SK-N-SH (cell line): ENCODE measurements around the gene CFAP99. TPM values are rescaled to one million over a fixed set of nuclear protein-coding genes. Genes with fewer than 3 reads are reported as not detected.

Experiments
- CTCF ChIA-PET: fragments of 300-600, 350-600 bp; formaldehyde crosslinking; extraction: SDS; loops from one replicate; lab custom pipeline; 2021; lab: Yijun Ruan, JAX
- POLR2A ChIA-PET: fragments of 350-600 bp; sonication (Branson Sonifier 250); formaldehyde crosslinking; extraction: SDS; loops from one replicate; lab custom pipeline; 2020; ENCODE audit warnings: antibody characterized with exemption, inconsistent platforms; lab: Yijun Ruan, JAX
- DNase-seq: peaks from one replicate; pipeline ENCODE4 v3.0.0; 2012
- H2AFZ ChIP-seq: fragments of 200-600 bp; sonication (generic); 2 replicates; pipeline ENCODE4 v1.8.1; 2016; ENCODE audit warnings: antibody characterized with exemption, mild to moderate bottlenecking, low read depth
- H3F3A ChIP-seq: fragments of 200-600 bp; sonication (generic); replicated peaks from 2 replicates; pipeline ENCODE3; 2016; ENCODE audit warnings: antibody characterized with exemption, mild to moderate bottlenecking; ENCODE audit not compliant: insufficient read depth
- H3K27ac ChIP-seq, 2 experiments: fragments of 200-500 bp in 1 of 2; fragments of 200-600 bp in 1 of 2; sonication (Bioruptor generic) in 1 of 2; sonication (generic), shearing (Covaris generic) in 1 of 2; 2 replicates each; pipeline versions ENCODE4 v1.5.1 to v1.6.1; 2014 to 2016; ENCODE audit warnings: low read depth in 2 of 2, inconsistent platforms in 1 of 2, low read length in 1 of 2, mild to moderate bottlenecking in 1 of 2, mixed read lengths in 1 of 2
- H3K27me3 ChIP-seq: fragments of 200-600 bp; sonication (generic), shearing (Covaris generic); 2 replicates; pipeline ENCODE4 v1.6.1; 2016; ENCODE audit warnings: mixed run types; ENCODE audit not compliant: insufficient read depth
- H3K36me3 ChIP-seq, 2 experiments: fragments of 200-500 bp in 1 of 2; fragments of 200-600 bp in 1 of 2; sonication (Bioruptor generic) in 1 of 2; sonication (generic) in 1 of 2; replicated peaks in 1 of 2; 2 replicates each; pipeline versions ENCODE3 to v1.5.1; 2014 to 2016; ENCODE audit warnings: low read length in 1 of 2, mild to moderate bottlenecking in 1 of 2; ENCODE audit not compliant: insufficient read depth in 2 of 2, control insufficient read depth in 1 of 2
- H3K4me1 ChIP-seq, 2 experiments: fragments of 200-500 bp in 1 of 2; fragments of 200-600 bp in 1 of 2; sonication (Bioruptor generic) in 1 of 2; sonication (generic), shearing (Covaris generic) in 1 of 2; 2 replicates each; pipeline versions ENCODE4 v1.5.1 to v1.6.1; 2014 to 2016; ENCODE audit warnings: low read depth in 1 of 2, low read length in 1 of 2, mixed run types in 1 of 2; ENCODE audit not compliant: insufficient read depth in 2 of 2, control insufficient read depth in 1 of 2
- H3K4me2 ChIP-seq: fragments of 200-600 bp; sonication (generic), shearing (Covaris generic); 2 replicates; pipeline ENCODE4 v1.6.1; 2017; ENCODE audit warnings: mixed run types
- H3K4me3 ChIP-seq, 2 experiments: fragments of 200-500 bp in 1 of 2; fragments of 200-600 bp in 1 of 2; sonication (Bioruptor generic) in 1 of 2; sonication (generic), shearing (Covaris generic) in 1 of 2; 2 replicates each; pipeline versions ENCODE4 v1.5.1 to v1.8.1; 2014 to 2016; ENCODE audit warnings: low read depth in 2 of 2, inconsistent platforms in 1 of 2, low read length in 1 of 2, mild to moderate bottlenecking in 1 of 2, mixed read lengths in 1 of 2, moderate library complexity in 1 of 2
- H3K79me2 ChIP-seq: fragments of 200-600 bp; sonication (generic); 2 replicates; pipeline ENCODE4 v1.8.1; 2017; ENCODE audit warnings: mild to moderate bottlenecking; ENCODE audit not compliant: insufficient read depth
- H3K9ac ChIP-seq: fragments of 200-600 bp; sonication (generic); 2 replicates; pipeline ENCODE4 v1.6.1; 2017; ENCODE audit warnings: mixed run types
- H3K9me2 ChIP-seq: fragments of 200-600 bp; sonication (generic); 2 replicates; pipeline ENCODE4 v1.6.1; 2017; ENCODE audit warnings: mixed run types
- H3K9me3 ChIP-seq: fragments of 200-600 bp; sonication (generic); 2 replicates; pipeline ENCODE4 v1.6.1; 2017; ENCODE audit warnings: mixed run types, mild to moderate bottlenecking, moderate library complexity
- H4K20me1 ChIP-seq: fragments of 200-600 bp; sonication (generic); 2 replicates; pipeline ENCODE4 v1.6.1; 2017; ENCODE audit warnings: mild to moderate bottlenecking, mixed run types; ENCODE audit not compliant: insufficient read depth
- EP300 ChIP-seq, 2 experiments: IDR thresholded peaks; 2 replicates each; pipeline versions ENCODE4 v1.4.0 to v1.6.1; 2012; ENCODE audit warnings: borderline replicate concordance in 1 of 2, low read depth in 1 of 2, low read length in 1 of 2
- FOXJ3 ChIP-seq: sonication (generic); formaldehyde crosslinking; IDR thresholded peaks from 2 replicates; pipeline ENCODE4 v1.5.1; 2020; ENCODE audit warnings: mild to moderate bottlenecking, missing genetic modification reagents
- FOXM1 ChIP-seq: IDR thresholded peaks from 2 replicates; pipeline ENCODE4 v1.4.0; 2012; ENCODE audit warnings: low read depth, mild to moderate bottlenecking
- GATA2 ChIP-seq: sonication (generic); formaldehyde crosslinking; IDR thresholded peaks from 2 replicates; pipeline ENCODE4 v1.5.0; 2020; ENCODE audit warnings: mild to moderate bottlenecking, missing genetic modification reagents
- POLR2AphosphoS5 ChIP-seq: IDR thresholded peaks from 2 replicates; pipeline ENCODE4 v1.6.1; 2012; ENCODE audit warnings: low read depth, low read length
- RFX5 ChIP-seq: IDR thresholded peaks from 2 replicates; pipeline ENCODE4 v1.6.1; 2012; ENCODE audit warnings: mild to moderate bottlenecking, improper control_type of control experiment, low read length
- RXRA ChIP-seq: IDR thresholded peaks from 2 replicates; pipeline ENCODE4 v1.4.0; 2012; ENCODE audit warnings: low read depth, mild to moderate bottlenecking, borderline replicate concordance
- SIN3A ChIP-seq: IDR thresholded peaks from 2 replicates; pipeline ENCODE4 v1.6.1; 2012; ENCODE audit warnings: low read depth, mild to moderate bottlenecking, low read length, moderate library complexity, borderline replicate concordance
- SMC3 ChIP-seq: IDR thresholded peaks from 2 replicates; pipeline ENCODE4 v1.6.1; 2012; ENCODE audit warnings: low read depth, low read length, improper control_type of control experiment
- TAF1 ChIP-seq: IDR thresholded peaks from 2 replicates; pipeline ENCODE4 v1.6.1; 2012; ENCODE audit warnings: low read depth, mild to moderate bottlenecking, low read length, moderate library complexity, borderline replicate concordance
- TEAD4 ChIP-seq: IDR thresholded peaks from 2 replicates; pipeline ENCODE4 v1.4.0; 2012; ENCODE audit warnings: mild to moderate bottlenecking, borderline replicate concordance; ENCODE audit not compliant: insufficient read depth
- WGBS: methylation state at CpG from one replicate; pipeline ENCODE4 v1.1.6; 2017; ENCODE audit warnings: low lambda C conversion rate; 5-methylcytosine and 5-hydroxymethylcytosine counted together
- polyA plus RNA-seq, 3 experiments: library from polyadenylated mRNA; depleted of rRNA; stranded (reverse); fragments of >200 nt; gene quantifications; 2 replicates each; pipeline ENCODE4 v1.2.3, GENCODE V29; 2012
- TF ChIP-seq, protein P1 (sequence below): fragments of 150-350 bp; IDR thresholded peaks from 2 replicates; pipeline ENCODE4 v1.6.1; 2017; ENCODE audit warnings: antibody characterized with exemption, low read length, low read depth, borderline replicate concordance
- TF ChIP-seq, protein P2 (sequence below): IDR thresholded peaks from 2 replicates; pipeline ENCODE4 v1.4.0; 2012; ENCODE audit warnings: low read depth, borderline replicate concordance
- TF ChIP-seq, protein P3 (sequence below): IDR thresholded peaks from 2 replicates; pipeline ENCODE4; 2012
- TF ChIP-seq, protein P4 (sequence below): IDR thresholded peaks from 2 replicates; pipeline ENCODE4 v1.4.0; 2012; ENCODE audit warnings: low read depth
- TF ChIP-seq, protein P5 (sequence below): IDR thresholded peaks from 2 replicates; pipeline ENCODE4 v1.6.1; 2012; ENCODE audit warnings: mild to moderate bottlenecking, low read depth, low read length, moderate library complexity

Gene CFAP99
- polyA plus RNA-seq, 1 of the 3 experiments (the other 2 are of a cell fraction) = 0.13 TPM

DNA sequence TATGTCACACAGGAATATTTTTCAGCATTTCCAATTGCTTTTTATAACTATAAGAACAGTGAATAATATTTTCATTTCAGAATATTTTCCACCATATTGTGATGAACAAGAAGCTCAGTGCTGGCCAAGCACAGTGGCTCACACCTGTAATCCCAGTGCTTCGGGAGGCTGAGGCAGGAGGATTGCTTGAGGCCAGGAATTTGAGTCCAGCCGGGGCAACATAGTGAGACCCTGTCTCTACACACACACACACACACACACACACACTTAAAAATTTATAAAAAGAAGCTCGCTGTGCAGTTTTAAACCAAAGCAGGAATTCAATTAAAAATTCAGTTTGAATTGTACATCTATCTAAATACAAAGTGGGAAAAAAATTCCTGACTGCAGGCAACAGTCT lies 3.5 kb upstream of the CFAP99 start:
- H3K27ac ChIP-seq = no peak overlapping the region
- no peaks in the 10 kb centered on the region for H3K9me3 ChIP-seq
- no peak overlapping the region for H3K4me2 ChIP-seq
- H2AFZ ChIP-seq = no peak overlapping the region
- H3F3A ChIP-seq = peaks cover 29% of the 10 kb centered on the region
- TF ChIP-seq RXRA = no peak
- TF ChIP-seq SMC3 = no peak
- TF ChIP-seq SIN3A = no peak
- TF ChIP-seq, protein P1, sequence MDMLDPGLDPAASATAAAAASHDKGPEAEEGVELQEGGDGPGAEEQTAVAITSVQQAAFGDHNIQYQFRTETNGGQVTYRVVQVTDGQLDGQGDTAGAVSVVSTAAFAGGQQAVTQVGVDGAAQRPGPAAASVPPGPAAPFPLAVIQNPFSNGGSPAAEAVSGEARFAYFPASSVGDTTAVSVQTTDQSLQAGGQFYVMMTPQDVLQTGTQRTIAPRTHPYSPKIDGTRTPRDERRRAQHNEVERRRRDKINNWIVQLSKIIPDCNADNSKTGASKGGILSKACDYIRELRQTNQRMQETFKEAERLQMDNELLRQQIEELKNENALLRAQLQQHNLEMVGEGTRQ = no peak
- TF ChIP-seq, protein P2, sequence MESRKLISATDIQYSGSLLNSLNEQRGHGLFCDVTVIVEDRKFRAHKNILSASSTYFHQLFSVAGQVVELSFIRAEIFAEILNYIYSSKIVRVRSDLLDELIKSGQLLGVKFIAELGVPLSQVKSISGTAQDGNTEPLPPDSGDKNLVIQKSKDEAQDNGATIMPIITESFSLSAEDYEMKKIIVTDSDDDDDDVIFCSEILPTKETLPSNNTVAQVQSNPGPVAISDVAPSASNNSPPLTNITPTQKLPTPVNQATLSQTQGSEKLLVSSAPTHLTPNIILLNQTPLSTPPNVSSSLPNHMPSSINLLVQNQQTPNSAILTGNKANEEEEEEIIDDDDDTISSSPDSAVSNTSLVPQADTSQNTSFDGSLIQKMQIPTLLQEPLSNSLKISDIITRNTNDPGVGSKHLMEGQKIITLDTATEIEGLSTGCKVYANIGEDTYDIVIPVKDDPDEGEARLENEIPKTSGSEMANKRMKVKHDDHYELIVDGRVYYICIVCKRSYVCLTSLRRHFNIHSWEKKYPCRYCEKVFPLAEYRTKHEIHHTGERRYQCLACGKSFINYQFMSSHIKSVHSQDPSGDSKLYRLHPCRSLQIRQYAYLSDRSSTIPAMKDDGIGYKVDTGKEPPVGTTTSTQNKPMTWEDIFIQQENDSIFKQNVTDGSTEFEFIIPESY = no peak
- TF ChIP-seq, protein P3, sequence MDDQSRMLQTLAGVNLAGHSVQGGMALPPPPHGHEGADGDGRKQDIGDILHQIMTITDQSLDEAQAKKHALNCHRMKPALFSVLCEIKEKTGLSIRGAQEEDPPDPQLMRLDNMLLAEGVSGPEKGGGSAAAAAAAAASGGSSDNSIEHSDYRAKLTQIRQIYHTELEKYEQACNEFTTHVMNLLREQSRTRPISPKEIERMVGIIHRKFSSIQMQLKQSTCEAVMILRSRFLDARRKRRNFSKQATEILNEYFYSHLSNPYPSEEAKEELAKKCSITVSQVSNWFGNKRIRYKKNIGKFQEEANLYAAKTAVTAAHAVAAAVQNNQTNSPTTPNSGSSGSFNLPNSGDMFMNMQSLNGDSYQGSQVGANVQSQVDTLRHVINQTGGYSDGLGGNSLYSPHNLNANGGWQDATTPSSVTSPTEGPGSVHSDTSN = no peak
- TF ChIP-seq POLR2AphosphoS5 = no peak
- TF ChIP-seq TEAD4 = no peak
- TF ChIP-seq RFX5 = no peak
- no peak for TF ChIP-seq GATA2 (CRISPR knock-in tag)
- TF ChIP-seq TAF1 = no peak
- TF ChIP-seq FOXM1 = no peak
- TF ChIP-seq, protein P4, sequence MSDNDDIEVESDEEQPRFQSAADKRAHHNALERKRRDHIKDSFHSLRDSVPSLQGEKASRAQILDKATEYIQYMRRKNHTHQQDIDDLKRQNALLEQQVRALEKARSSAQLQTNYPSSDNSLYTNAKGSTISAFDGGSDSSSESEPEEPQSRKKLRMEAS = no peak
- TF ChIP-seq, protein P5, sequence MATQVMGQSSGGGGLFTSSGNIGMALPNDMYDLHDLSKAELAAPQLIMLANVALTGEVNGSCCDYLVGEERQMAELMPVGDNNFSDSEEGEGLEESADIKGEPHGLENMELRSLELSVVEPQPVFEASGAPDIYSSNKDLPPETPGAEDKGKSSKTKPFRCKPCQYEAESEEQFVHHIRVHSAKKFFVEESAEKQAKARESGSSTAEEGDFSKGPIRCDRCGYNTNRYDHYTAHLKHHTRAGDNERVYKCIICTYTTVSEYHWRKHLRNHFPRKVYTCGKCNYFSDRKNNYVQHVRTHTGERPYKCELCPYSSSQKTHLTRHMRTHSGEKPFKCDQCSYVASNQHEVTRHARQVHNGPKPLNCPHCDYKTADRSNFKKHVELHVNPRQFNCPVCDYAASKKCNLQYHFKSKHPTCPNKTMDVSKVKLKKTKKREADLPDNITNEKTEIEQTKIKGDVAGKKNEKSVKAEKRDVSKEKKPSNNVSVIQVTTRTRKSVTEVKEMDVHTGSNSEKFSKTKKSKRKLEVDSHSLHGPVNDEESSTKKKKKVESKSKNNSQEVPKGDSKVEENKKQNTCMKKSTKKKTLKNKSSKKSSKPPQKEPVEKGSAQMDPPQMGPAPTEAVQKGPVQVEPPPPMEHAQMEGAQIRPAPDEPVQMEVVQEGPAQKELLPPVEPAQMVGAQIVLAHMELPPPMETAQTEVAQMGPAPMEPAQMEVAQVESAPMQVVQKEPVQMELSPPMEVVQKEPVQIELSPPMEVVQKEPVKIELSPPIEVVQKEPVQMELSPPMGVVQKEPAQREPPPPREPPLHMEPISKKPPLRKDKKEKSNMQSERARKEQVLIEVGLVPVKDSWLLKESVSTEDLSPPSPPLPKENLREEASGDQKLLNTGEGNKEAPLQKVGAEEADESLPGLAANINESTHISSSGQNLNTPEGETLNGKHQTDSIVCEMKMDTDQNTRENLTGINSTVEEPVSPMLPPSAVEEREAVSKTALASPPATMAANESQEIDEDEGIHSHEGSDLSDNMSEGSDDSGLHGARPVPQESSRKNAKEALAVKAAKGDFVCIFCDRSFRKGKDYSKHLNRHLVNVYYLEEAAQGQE = no peak
- TF ChIP-seq FOXJ3 (CRISPR knock-in tag) = no peak
- no peak for TF ChIP-seq EP300 (IDR thresholded peaks at IDR 0.05; ENCODE audit: borderline replicate concordance in 1 of 2, low read depth in 1 of 2, low read length in 1 of 2)
- no peaks in the 10 kb centered on the region for H4K20me1 ChIP-seq
- no peaks in the 10 kb centered on the region for H3K36me3 ChIP-seq
- H3K4me3 ChIP-seq = no peak overlapping the region
- ChIA-PET CTCF (interaction anchor here (0.5 to 6.3 kb wide), 11 partner anchors 10 to 1210 kb away, joined by 3 to 30 read pairs (median 3); partner anchors contain the start of genes MXD4 and RNF4), POLR2A (no interaction called here)
- DNase-seq = no peak
- no peaks in the 10 kb centered on the region for H3K9me2 ChIP-seq
- no peak overlapping the region for H3K9ac ChIP-seq
- H3K79me2 ChIP-seq = no peaks in the 10 kb centered on the region
- peaks cover 11 to 53% of the 10 kb centered on the region in 2 experiments; a peak in 2 of 4 replicates for H3K4me1 ChIP-seq
- 97% methylated on average over 3 of the region's 3 CpGs for WGBS
- H3K27me3 ChIP-seq = peaks cover 21% of the 10 kb centered on the region; the same call in 1 of the 2 replicates
